ENCODE results near the gene PRPS1.

- TF ChIP-seq POLR2A (IDR thresholded peaks at IDR 0.05; ENCODE audit: low read depth, low read length) (no peak), POLR2AphosphoS5 (IDR thresholded peaks at IDR 0.05; ENCODE audit: low read depth, low read length) (no peak), PAX5 (IDR thresholded peaks at IDR 0.05; ENCODE audit: insufficient read depth, low read length, severe bottlenecking) (no peak), TAF1 (IDR thresholded peaks at IDR 0.05; ENCODE audit: low read depth, low read length) (no peak)
Measured at GRCh38 chrX:107669261-107669660, 41.0 kb downstream of the PRPS1 start.

Measured in GM12891 (cell line).